22Rv1 (cell line): Measurements from ENCODE around the gene CAMK2N1.
"Not testable (repeated sequence)": the region's sequence is repeated elsewhere in the genome, so short reads cannot be mapped to it uniquely, and the experiment has no call there.

ENCODE experiments used
- H3K27ac ChIP-seq: fragments of 450-650 bp; 2 replicates; pipeline ENCODE4 v1.5.1; 2017
- ZFX ChIP-seq: fragments of 450-650 bp; IDR thresholded peaks from 2 replicates; pipeline ENCODE4 v1.6.1; 2017; ENCODE audit warnings: antibody characterized with exemption, borderline replicate concordance
- TF ChIP-seq, protein P1 (sequence below): fragments of 450-650 bp; IDR thresholded peaks from 2 replicates; pipeline ENCODE4 v1.5.1; 2017; ENCODE audit warnings: mild to moderate bottlenecking

The CAMK2N1 gene

DNA sequence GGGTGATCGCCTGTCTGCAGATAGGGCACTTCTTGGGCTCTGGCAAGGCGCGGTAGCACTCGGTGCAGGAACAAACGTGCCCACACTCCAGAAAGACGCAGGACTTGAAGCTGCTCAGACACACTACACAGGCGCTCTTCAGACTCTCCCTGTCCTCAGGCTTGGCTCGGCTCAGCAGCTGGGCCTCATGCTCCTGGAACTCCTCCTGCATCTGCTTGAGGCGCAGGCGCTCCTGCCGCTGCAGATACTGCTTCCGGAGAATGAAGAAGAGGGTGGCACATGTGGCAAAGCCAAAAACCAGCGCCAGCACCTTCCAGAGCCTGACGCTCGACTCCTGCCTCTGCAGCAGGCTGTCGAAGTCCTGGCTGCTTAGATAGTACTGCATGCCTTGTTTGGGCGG lies 14.7 kb upstream of the CAMK2N1 start:
- no peak overlapping the region for H3K27ac ChIP-seq
- TF ChIP-seq ZFX = no peak
- TF ChIP-seq, protein P1, sequence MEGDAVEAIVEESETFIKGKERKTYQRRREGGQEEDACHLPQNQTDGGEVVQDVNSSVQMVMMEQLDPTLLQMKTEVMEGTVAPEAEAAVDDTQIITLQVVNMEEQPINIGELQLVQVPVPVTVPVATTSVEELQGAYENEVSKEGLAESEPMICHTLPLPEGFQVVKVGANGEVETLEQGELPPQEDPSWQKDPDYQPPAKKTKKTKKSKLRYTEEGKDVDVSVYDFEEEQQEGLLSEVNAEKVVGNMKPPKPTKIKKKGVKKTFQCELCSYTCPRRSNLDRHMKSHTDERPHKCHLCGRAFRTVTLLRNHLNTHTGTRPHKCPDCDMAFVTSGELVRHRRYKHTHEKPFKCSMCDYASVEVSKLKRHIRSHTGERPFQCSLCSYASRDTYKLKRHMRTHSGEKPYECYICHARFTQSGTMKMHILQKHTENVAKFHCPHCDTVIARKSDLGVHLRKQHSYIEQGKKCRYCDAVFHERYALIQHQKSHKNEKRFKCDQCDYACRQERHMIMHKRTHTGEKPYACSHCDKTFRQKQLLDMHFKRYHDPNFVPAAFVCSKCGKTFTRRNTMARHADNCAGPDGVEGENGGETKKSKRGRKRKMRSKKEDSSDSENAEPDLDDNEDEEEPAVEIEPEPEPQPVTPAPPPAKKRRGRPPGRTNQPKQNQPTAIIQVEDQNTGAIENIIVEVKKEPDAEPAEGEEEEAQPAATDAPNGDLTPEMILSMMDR = no peak

DNA sequence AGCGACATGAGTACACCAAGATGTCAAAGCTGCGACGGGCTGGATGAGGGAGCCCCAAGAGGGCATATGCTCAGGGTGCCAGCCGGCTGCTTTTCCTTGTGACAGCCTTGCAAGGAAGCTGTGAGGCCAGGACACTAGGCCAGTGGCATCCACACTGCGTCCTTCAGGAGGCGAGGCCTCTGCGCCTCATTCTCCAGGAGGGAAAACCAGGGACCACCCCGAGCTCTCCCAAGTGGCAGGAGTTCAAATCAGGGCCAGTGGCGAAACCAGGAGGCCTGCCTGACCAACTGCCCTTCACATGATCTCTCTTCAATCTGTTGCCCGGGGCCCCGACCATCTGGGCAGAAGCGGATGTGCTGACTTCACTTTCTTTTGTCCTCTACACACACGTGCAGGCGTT lies 13.7 kb upstream of the CAMK2N1 start:
- no peak for TF ChIP-seq ZFX
- TF ChIP-seq, protein P1 = no peak
- H3K27ac ChIP-seq = no peak overlapping the region

DNA sequence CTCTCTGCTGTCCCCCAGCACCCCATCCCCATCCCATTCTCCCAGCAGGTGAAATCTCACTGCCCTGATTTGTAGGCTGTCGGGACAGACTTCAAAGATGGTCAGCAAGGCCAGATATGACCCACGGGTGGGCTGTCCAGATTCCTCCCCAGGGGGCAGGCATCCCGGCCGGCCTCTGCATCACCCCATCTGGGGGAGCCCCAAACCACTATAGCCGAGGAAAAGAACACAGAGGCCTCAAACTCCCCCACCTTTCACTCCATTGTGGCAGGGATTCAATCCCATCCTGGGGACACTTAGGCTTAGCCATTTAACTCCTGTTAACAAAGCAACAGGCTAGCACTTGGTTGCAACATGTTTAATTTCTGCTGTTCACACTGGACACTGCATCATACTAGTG lies 13.1 kb upstream of the CAMK2N1 start:
- TF ChIP-seq ZFX = no peak
- TF ChIP-seq, protein P1 = no peak
- H3K27ac ChIP-seq = no peak overlapping the region

DNA sequence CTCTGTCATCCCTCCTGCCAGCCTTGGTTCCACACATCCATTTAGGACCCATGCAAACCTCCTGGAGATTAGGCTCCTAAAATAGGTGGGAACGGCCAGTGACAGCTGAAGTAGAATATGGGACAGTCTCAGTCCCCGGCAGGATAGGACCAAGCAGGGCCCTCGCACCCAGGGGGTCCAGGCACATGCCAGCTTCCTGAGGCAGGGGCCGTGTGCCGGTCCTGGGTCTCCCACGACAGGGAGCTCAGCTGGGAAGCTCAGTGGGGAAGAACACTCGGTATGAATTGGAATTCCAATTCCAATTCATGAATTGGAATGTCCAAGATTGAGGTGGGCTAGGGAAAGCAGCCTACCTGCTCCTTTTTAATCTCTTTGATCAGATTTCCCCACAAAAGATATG lies 12.1 kb upstream of the CAMK2N1 start:
- TF ChIP-seq, protein P1 = no peak
- no peak for TF ChIP-seq ZFX

DNA sequence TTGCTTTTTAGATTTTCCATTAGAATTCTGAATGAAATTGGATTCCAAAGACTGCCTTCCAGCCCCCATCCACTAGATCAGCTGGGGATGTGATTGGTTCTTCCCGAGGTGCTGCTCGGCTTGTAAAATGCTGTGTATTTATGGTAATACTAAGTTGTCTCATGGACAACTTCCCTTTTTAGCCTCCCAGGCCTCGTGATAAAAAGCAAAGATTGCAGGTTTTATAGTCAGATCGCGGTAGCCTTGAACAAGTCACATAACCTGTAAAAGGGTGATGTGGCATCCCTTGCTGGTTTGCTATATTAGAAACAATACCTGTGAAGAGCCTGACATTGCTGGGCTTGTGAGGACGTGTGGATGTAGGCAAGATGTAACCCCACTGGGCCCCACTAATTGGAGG lies 11.5 kb upstream of the CAMK2N1 start:
- H3K27ac ChIP-seq = no peak overlapping the region
- TF ChIP-seq, protein P1 = no peak
- TF ChIP-seq ZFX = no peak

More for the DNA sequence above, 12.1 kb upstream of the CAMK2N1 start:
- H3K27ac ChIP-seq = no peak overlapping the region

DNA sequence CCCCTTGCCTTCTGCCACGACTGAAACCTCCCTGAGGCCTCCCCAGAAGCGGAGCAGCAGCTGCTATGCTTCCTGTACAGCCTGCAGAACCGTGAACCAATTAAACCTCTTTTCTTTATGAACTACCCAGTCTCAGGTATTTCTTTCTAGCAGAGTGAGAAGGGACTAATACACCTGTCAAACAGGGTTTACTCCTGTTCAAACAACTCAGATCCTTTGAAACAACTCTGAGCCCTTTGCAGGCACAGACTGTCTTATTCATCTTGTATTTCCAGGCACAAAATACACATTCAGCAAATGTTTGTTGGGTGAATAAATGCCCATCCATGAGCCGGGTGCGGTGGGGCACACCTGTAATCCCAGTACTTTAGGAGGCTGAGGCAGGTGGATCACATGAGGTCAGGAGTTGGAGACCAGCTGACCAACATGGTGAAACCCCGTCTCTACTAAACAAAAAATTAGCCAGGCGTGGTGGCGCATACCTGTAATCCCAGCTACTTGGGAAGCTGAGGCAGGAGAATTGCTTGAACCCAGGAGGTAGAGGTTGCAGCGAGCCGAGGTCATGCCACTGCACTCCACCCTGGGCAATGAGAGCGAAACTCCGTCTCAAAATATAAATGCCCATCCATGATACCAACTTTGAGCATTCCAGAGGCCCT lies 10.8 kb upstream of the CAMK2N1 start:
- H3K27ac ChIP-seq = not testable (repeated sequence)

DNA sequence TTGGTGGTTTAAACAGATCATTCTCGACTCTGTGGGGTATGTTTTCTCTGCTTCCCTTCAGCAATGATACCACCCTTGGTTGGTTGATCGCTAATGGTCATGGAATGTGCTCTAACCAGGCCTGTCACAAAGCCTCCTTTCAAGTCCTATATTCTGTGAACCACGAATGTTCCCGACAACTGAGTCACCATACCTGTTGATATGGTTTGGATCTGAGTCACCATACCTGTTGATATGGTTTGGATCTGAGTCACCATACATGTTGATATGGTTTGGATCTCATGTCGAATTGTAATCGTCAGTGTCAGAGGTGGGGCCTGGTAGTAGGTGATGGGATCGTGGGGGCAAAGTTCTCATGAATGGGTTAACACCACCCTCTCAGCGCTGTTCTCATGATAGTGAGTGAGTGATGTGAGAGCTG lies 10.2 kb upstream of the CAMK2N1 start:
- TF ChIP-seq, protein P1 = no peak
- TF ChIP-seq ZFX = no peak
- no peak overlapping the region for H3K27ac ChIP-seq

DNA sequence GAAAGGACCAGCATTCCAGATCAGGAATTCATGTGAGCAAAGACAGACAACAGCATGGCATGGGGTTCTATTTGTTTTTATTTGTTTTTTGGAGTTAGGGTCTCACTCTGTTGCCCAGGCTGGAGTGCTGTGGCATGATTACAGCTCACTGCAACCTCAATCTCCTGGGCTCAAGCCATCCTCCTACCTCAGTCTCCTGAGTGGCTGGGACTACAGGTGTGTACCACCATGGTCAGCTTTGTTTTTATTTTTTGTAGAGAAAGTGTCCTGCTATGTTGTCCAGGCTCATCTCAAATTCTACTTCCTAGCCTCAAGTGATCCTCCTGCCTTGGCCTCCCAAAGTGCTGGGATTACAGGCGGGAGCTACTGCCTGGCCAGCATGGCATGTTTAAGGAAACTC lies 9.7 kb upstream of the CAMK2N1 start:
- no peak overlapping the region for H3K27ac ChIP-seq
- TF ChIP-seq ZFX = no peak
- TF ChIP-seq, protein P1 = no peak
